Activated B cell treated with CpG ODN at 0.5 μM for 24 hours (primary cell): ENCODE data around the gene GSDME. TPM values are rescaled to one million over a fixed set of nuclear protein-coding genes. Genes with fewer than 3 reads are reported as not detected.
"Not testable (repeated sequence)": the region's sequence is repeated elsewhere in the genome, so short reads cannot be mapped to it uniquely, and the experiment has no call there.

ENCODE experiments used
- ATAC-seq: fragments of 200-7000 bp; cut with Tn5 transposase; one replicate; pipeline ENCODE4 v1.10.0; 2021; ENCODE audit warnings: low read depth, mild to moderate bottlenecking, moderate library complexity
- CTCF ChIA-PET: fragments of 350-600 bp; sonication (Branson Sonifier 250); formaldehyde crosslinking; loops from one replicate; lab custom pipeline; 2021; ENCODE audit warnings: antibody characterized with exemption; lab: Charles Lee
- POLR2A ChIA-PET: fragments of 350-600 bp; sonication (Branson Sonifier 250); formaldehyde crosslinking; loops from one replicate; lab custom pipeline; 2021; ENCODE audit warnings: antibody characterized with exemption; lab: Charles Lee
- DNase-seq: peaks from one replicate; pipeline ENCODE4 v3.0.0; 2022
- H3K27ac Mint-ChIP-seq: one replicate; pipeline ENCODE4 v1.8.0; 2020; ENCODE audit warnings: mixed read lengths
- H3K27me3 Mint-ChIP-seq: one replicate; pipeline ENCODE4 v1.8.0; 2021; ENCODE audit warnings: mixed read lengths
- H3K36me3 Mint-ChIP-seq: one replicate; pipeline ENCODE4 v1.8.0; 2021; ENCODE audit warnings: low read depth, mixed read lengths
- H3K4me1 Mint-ChIP-seq: one replicate; pipeline ENCODE4 v1.8.0; 2021; ENCODE audit warnings: mixed read lengths
- H3K4me3 Mint-ChIP-seq: one replicate; pipeline ENCODE4 v1.8.0; 2020; ENCODE audit warnings: mild to moderate bottlenecking, mixed read lengths
- H3K9me3 Mint-ChIP-seq: one replicate; pipeline ENCODE4 v1.8.0; 2020; ENCODE audit warnings: mixed read lengths
- CTCF ChIP-seq: fragments of 200-600 bp; IDR thresholded peaks from one replicate; pipeline ENCODE4 v1.8.0; 2022; ENCODE audit warnings: antibody characterized with exemption, mild to moderate bottlenecking
- intact Hi-C: fragments of 100-400 bp; cut with micrococcal nuclease; formaldehyde crosslinking; loops from one replicate; pipeline ENCODE4 v1.15.1; 2024
- total RNA-seq: library from RNA; stranded (reverse); gene quantifications from 2 replicates; pipeline ENCODE4 v1.2.3, GENCODE V29; 2022

The GSDME gene
- total RNA-seq, 1 donor from 2014 or later, result 4.1 TPM

- no peak for TF ChIP-seq CTCF
- Mint-ChIP-seq H3K4me3 (no peak overlapping the region), H3K4me1 (no peaks in the 10 kb centered on the region), H3K27me3 (no peaks in the 10 kb centered on the region), H3K9me3 (peaks cover 16% of the 10 kb centered on the region), H3K27ac (no peak overlapping the region), H3K36me3 (no peaks in the 10 kb centered on the region)
- intact Hi-C loops, result no loop called here
- POLR2A ChIA-PET, result no interaction called here
- ATAC-seq (no peak), DNase-seq (no peak)
- CTCF ChIA-PET, result no interaction called here
Observed at GRCh38 chr7:24737281-24737680, 20.0 kb downstream of the GSDME start.

- peaks cover 16% of the 10 kb centered on the region for H3K9me3 Mint-ChIP-seq
- H3K27me3 Mint-ChIP-seq, CTCF ChIA-PET, intact Hi-C loops, ATAC-seq, H3K27ac Mint-ChIP-seq, H3K36me3 Mint-ChIP-seq, H3K4me1 Mint-ChIP-seq, DNase-seq, POLR2A ChIA-PET, H3K4me3 Mint-ChIP-seq: not testable (repeated sequence)
Observed at GRCh38 chr7:24735594-24735993, 21.7 kb downstream of the GSDME start.

DNA sequence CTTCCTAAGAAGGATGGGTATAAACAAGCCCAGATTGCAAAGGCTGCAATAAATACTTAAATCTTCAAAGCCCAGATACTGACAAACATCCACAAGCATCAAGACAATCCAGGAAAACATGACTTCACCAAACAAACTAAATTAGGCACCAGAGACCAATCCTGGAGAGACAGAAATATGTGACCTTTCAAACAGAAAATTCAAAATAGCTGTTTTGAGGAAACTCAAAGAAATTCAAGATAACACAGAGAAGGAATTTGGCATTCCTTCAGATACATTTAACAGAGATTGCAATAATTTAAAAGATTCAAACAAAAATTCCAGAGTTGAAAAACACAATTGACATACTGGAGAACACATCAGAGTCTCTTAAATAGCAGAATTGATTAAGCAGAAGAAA is 23.0 kb downstream of the GSDME start:
- intact Hi-C loops, result no loop called here
- no peaks in the 10 kb centered on the region for H3K4me1 Mint-ChIP-seq

GRCh38 chr7:24733414-24734060 is 23.7 kb downstream of the GSDME start:
- Mint-ChIP-seq H3K9me3 (peaks cover 12% of the 10 kb centered on the region), H3K4me1 (peaks cover 4% of the 10 kb centered on the region), H3K27me3 (peaks cover 4% of the 10 kb centered on the region), H3K36me3 (no peaks in the 10 kb centered on the region), H3K27ac (no peak overlapping the region), H3K4me3 (no peak overlapping the region)
- POLR2A ChIA-PET, result no interaction called here
- ATAC-seq, result no peak
- no peak for TF ChIP-seq CTCF
- CTCF ChIA-PET, result no interaction called here
- no peak for DNase-seq
- intact Hi-C loops, result no loop called here

More for the DNA sequence above, 23.0 kb downstream of the GSDME start:
- Mint-ChIP-seq H3K36me3 (no peaks in the 10 kb centered on the region), H3K9me3 (peaks cover 16% of the 10 kb centered on the region), H3K27me3 (no peaks in the 10 kb centered on the region), H3K27ac (no peak overlapping the region), H3K4me3 (no peak overlapping the region)
- ChIA-PET POLR2A (no interaction called here), CTCF (no interaction called here)
- no peak for ATAC-seq
- TF ChIP-seq CTCF, result no peak
- DNase-seq, result no peak

DNA sequence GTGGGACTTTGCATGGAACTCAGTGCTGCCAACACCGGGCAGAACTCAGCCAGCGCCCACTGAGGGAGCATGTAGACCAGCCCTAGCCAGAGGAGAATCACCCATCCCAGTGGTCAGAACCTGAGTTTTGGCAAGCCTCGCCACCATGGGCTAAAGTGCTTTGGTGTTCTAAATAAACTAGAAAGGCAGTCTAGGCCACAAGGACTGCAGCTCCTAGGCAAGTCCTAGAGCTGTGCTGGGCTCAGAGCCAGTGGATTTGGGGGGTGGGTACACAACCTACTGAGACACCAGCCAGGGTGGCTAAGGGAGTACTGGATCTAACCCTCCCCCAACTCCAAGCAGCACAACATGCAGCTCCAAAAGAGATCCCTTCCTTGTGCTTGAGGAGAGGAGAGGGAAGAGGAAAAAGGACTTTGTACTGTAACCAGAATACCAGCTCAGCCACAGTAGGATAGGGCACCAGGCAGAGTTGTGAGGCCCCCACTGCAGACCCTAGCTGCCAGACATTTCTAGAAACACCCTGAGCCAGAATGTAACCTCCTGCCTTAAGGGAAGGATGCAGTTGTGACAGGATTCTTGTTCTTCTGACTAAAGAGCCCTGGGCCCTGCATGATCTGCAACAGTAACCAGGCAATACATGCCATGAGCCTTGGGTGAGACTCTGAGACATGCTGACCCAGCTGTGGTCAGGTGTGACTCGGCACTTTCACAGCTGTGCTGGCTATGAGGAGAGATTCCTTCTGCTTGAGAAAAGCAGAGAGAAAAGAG is 24.4 kb downstream of the GSDME start:
- Mint-ChIP-seq H3K4me1 (peaks cover 6% of the 10 kb centered on the region), H3K4me3 (no peak overlapping the region), H3K9me3 (peaks cover 10% of the 10 kb centered on the region), H3K36me3 (no peaks in the 10 kb centered on the region), H3K27me3 (peaks cover 6% of the 10 kb centered on the region), H3K27ac (no peak overlapping the region)
- intact Hi-C loops, result no loop called here
- no peak for DNase-seq
- ChIA-PET CTCF (no interaction called here), POLR2A (no interaction called here)
- no peak for ATAC-seq
- TF ChIP-seq CTCF, result no peak
